K562 (cell line): ENCODE data around the gene HS3ST5. TPM values are rescaled to one million over a fixed set of nuclear protein-coding genes. Genes with fewer than 3 reads are reported as not detected.

Experiments
- ATAC-seq: fragments of 200-7000 bp; cut with Tn5 transposase; 3 replicates; pipeline ENCODE4 v1.9.1; 2020; ENCODE audit warnings: moderate library complexity
- BruUV-seq: library from RNA; stranded (reverse); fragments of 400-500 nt; replicated peaks from 2 replicates; lab custom pipeline; 2021; lab: Mats Ljungman, UMichigan
- CTCF ChIA-PET: fragments of 300-600 bp; formaldehyde crosslinking; extraction: SDS; loops from one replicate; lab custom pipeline; 2021; ENCODE audit warnings: low intra/inter-chr PET ratio; lab: Yijun Ruan, JAX
- POLR2A ChIA-PET: fragments of 300-600, 350-650 bp; sonication (Branson Sonifier 250); formaldehyde crosslinking; extraction: SDS; loops from one replicate; lab custom pipeline; 2021; ENCODE audit warnings: antibody characterized with exemption, inconsistent platforms; lab: Yijun Ruan, JAX
- DNase-seq, 4 experiments: peaks; one replicate each; pipeline versions ENCODE4 v3.0.0 to v3.0.0-alpha.2; 2011 to 2018; ENCODE audit warnings: low spot score in 3 of 4, mixed read lengths in 3 of 4; ENCODE audit errors: extremely low read depth in 1 of 4
- FAIRE-seq: peaks from 2 replicates; lab custom pipeline; 2011; peaks lifted over from hg19 to GRCh38; lab: Jason Lieb, UNC
- H2AFZ ChIP-seq: 2 replicates; pipeline ENCODE4 v1.6.0; 2011; ENCODE audit warnings: low read depth, low read length, control low read depth, inconsistent platforms
- H3K27ac ChIP-seq: fragments of 200-600 bp; 3 replicates; pipeline ENCODE4 v1.8.0; 2011; ENCODE audit warnings: low read depth, mild to moderate bottlenecking, control low read depth, inconsistent platforms, low read length, moderate library complexity, mixed read lengths; ENCODE audit errors: extremely low read depth
- H3K27me3 ChIP-seq, 2 experiments: fragments of 300-600 bp in 1 of 2; 2 replicates in 1 of 2; 3 replicates in 1 of 2; pipeline versions ENCODE4 v1.6.0 to v1.8.0; 2011; ENCODE audit warnings: inconsistent platforms in 2 of 2, low read length in 2 of 2, mild to moderate bottlenecking in 1 of 2, mixed read lengths in 1 of 2, moderate library complexity in 1 of 2; ENCODE audit not compliant: control insufficient read depth in 2 of 2, insufficient read depth in 2 of 2
- H3K36me3 ChIP-seq: fragments of 300-600 bp; 3 replicates; pipeline ENCODE4 v1.8.0; 2011; ENCODE audit warnings: mild to moderate bottlenecking, low read length, inconsistent platforms; ENCODE audit not compliant: control insufficient read depth, insufficient read depth
- H3K4me1 ChIP-seq, 2 experiments: fragments of 200-600 bp in 1 of 2; replicated peaks in 1 of 2; 2 replicates in 1 of 2; 3 replicates in 1 of 2; pipeline versions ENCODE4 v1.5.1 to v1.8.0; 2011; ENCODE audit warnings: inconsistent platforms in 2 of 2, low read length in 2 of 2, mild to moderate bottlenecking in 1 of 2, mixed read lengths in 1 of 2, moderate library complexity in 1 of 2; ENCODE audit not compliant: control insufficient read depth in 2 of 2, insufficient read depth in 2 of 2
- H3K4me2 ChIP-seq: 2 replicates; pipeline ENCODE4 v1.6.1; 2011; ENCODE audit warnings: low read length, control low read depth, inconsistent platforms, mixed read lengths; ENCODE audit not compliant: insufficient read depth
- H3K4me3 ChIP-seq: fragments of 200-600 bp; sonication (generic), shearing (Covaris generic); 2 replicates; pipeline ENCODE4 v1.5.1; 2016; ENCODE audit warnings: control low read depth, inconsistent platforms
- H3K79me2 ChIP-seq: fragments of 200-600 bp; 3 replicates; pipeline ENCODE4 v1.8.0; 2011; ENCODE audit warnings: low read length, inconsistent platforms; ENCODE audit not compliant: control insufficient read depth, insufficient read depth
- H3K9ac ChIP-seq, 2 experiments: 2 replicates each; pipeline versions ENCODE4 v1.6.0 to v1.6.1; 2011; ENCODE audit warnings: low read depth in 2 of 2, low read length in 2 of 2, control low read depth in 1 of 2, inconsistent platforms in 1 of 2, mild to moderate bottlenecking in 1 of 2, mixed read lengths in 1 of 2; ENCODE audit not compliant: insufficient read depth in 1 of 2
- H3K9me1 ChIP-seq: one replicate; pipeline ENCODE4 v1.6.0; 2011; ENCODE audit warnings: inconsistent platforms, mild to moderate bottlenecking, low read length, moderate library complexity; ENCODE audit not compliant: control insufficient read depth, insufficient read depth
- H3K9me3 ChIP-seq: replicated peaks from 2 replicates; pipeline ENCODE4 v1.5.1; 2011; ENCODE audit warnings: low read depth, low read length, inconsistent platforms; ENCODE audit not compliant: control insufficient read depth, insufficient read depth
- H4K20me1 ChIP-seq: replicated peaks from 2 replicates; pipeline ENCODE4 v1.6.1; 2011; ENCODE audit warnings: low read length, inconsistent platforms, mixed read lengths; ENCODE audit not compliant: control insufficient read depth, insufficient read depth
- BRD4 ChIP-seq: fragments of 200-600 bp; sonication (generic); IDR thresholded peaks from 2 replicates; pipeline ENCODE4 v1.6.1; 2017; ENCODE audit warnings: inconsistent platforms
- CAMTA2 ChIP-seq: fragments of 250-450 bp; sonication (Bioruptor Pico); conservative IDR thresholded peaks from 2 replicates; pipeline ENCODE4 v1.5.1; 2022
- KDM2B ChIP-seq: fragments of 250-450 bp; sonication (Bioruptor Pico); IDR thresholded peaks from 2 replicates; pipeline ENCODE4 v1.8.0; 2021; ENCODE audit warnings: mild to moderate bottlenecking, moderate library complexity
- MBD1 ChIP-seq: fragments of 250-450 bp; sonication (Bioruptor Pico); IDR thresholded peaks from 2 replicates; pipeline ENCODE4 v1.8.0; 2022; ENCODE audit warnings: inconsistent platforms
- MCM3 ChIP-seq: fragments of 450-650 bp; IDR thresholded peaks from 2 replicates; pipeline ENCODE4 v1.6.1; 2016
- MECOM ChIP-seq: fragments of 250-450 bp; sonication (Bioruptor Pico); IDR thresholded peaks from 2 replicates; pipeline ENCODE4 v1.8.0; 2022; ENCODE audit warnings: inconsistent platforms
- NELFE ChIP-seq: IDR thresholded peaks from 2 replicates; pipeline ENCODE4 v1.6.1; 2011; ENCODE audit warnings: mild to moderate bottlenecking; ENCODE audit not compliant: insufficient read depth, insufficient read length
- PREB ChIP-seq: sonication (generic); formaldehyde crosslinking; IDR thresholded peaks from 2 replicates; pipeline ENCODE4 v1.8.1; 2023; ENCODE audit warnings: mild to moderate bottlenecking, missing genetic modification reagents
- REST ChIP-seq, 2 experiments: fragments of 450-650 bp; formaldehyde crosslinking in 1 of 2; IDR thresholded peaks; 2 replicates each; pipeline versions ENCODE4 v1.4.0 to v1.6.1; 2014 to 2020; ENCODE audit warnings: mild to moderate bottlenecking in 2 of 2, borderline replicate concordance in 1 of 2, low read depth in 1 of 2
- SMARCA4 ChIP-seq: fragments of 450-650 bp; IDR thresholded peaks from 2 replicates; pipeline ENCODE4 v1.6.1; 2016
- STAG1 ChIP-seq: sonication (generic); formaldehyde crosslinking; IDR thresholded peaks from 2 replicates; pipeline ENCODE4 v1.5.0; 2020; ENCODE audit warnings: missing genetic modification reagents, borderline replicate concordance
- TRIM24 ChIP-seq, 2 experiments: fragments of 450-650 bp; IDR thresholded peaks; 2 replicates each; pipeline ENCODE4 v1.6.1; 2016
- ZNF134 ChIP-seq: fragments of 250-450 bp; sonication (Bioruptor Pico); conservative IDR thresholded peaks from 2 replicates; pipeline ENCODE4 v1.4.0; 2020
- ZNF408 ChIP-seq: fragments of 250-450 bp; sonication (Bioruptor Pico); IDR thresholded peaks from 2 replicates; pipeline ENCODE4 v1.4.0; 2020; ENCODE audit warnings: low read depth, mild to moderate bottlenecking, moderate library complexity
- WGBS: fragments of 100-300 bp; shearing (Covaris generic); methylation state at CpG from one replicate; pipeline ENCODE4 v1.1.6; 2016; ENCODE audit warnings: low coverage, mixed read lengths; ENCODE audit not compliant: insufficient coverage; ENCODE audit errors: missing lambda C conversion rate; 5-methylcytosine and 5-hydroxymethylcytosine counted together
- in situ Hi-C: fragments of 300-500 bp; cut with MboI; formaldehyde crosslinking; loops from 4 replicates; pipeline ENCODE4 v1.15.0; 2018; ENCODE audit warnings: inconsistent platforms, mixed read lengths
- intact Hi-C: fragments of 100-400 bp; cut with micrococcal nuclease; formaldehyde crosslinking; loops from 2 replicates; pipeline ENCODE4 v1.14.2; 2022
- polyA plus RNA-seq, 8 experiments: library from polyadenylated mRNA; depleted of rRNA in 4 of 8; stranded (reverse) in 5 of 8; unstranded in 3 of 8; fragments of >200 nt; fragmentation: Nextera tagmentation in 2 of 8; fragmentation: Illumina TruSeq in 1 of 8; extraction: Ambion mirVana in 2 of 8; extraction: Trizol in 1 of 8; gene quantifications; 2 replicates each; pipeline versions ENCODE4 v1.2.1 to v1.2.3, GENCODE V29; 2011 to 2014; ENCODE audit warnings: inconsistent platforms in 1 of 8, missing spikeins in 1 of 8
- total RNA-seq, 7 experiments: library from RNA; depleted of rRNA in 6 of 7; stranded (reverse); fragments of >200 nt in 6 of 7; fragmentation: Illumina TruSeq in 2 of 7; extraction: Trizol in 2 of 7; gene quantifications; 2 replicates each; pipeline versions ENCODE4 v1.2.1 to v1.2.3, GENCODE V29; 2011 to 2021; ENCODE audit warnings: low replicate concordance in 1 of 7

The HS3ST5 gene
- total and polyA plus RNA-seq, 9 of the 15 experiments (the other 6 are each of a cell fraction or from before 2014, with no cell fraction given) = not detected

GRCh38 chr6:114181664-114182063 is 161.2 kb downstream of the HS3ST5 start:
- no peak overlapping the region for H3K4me3 ChIP-seq
- 0% methylated on average over 3 of the region's 3 CpGs for WGBS
- intact Hi-C loops = no loop called here
- no peak overlapping the region for H2AFZ ChIP-seq
- H3K79me2 ChIP-seq = no peaks in the 10 kb centered on the region
- no peaks in the 10 kb centered on the region for H3K9me1 ChIP-seq
- ChIA-PET CTCF (no interaction called here), POLR2A (no interaction called here)
- no peaks in the 10 kb centered on the region for H3K4me1 ChIP-seq
- DNase-seq (no peak), ATAC-seq (no peak), FAIRE-seq (no peak)
- in situ Hi-C loops = no loop called here
- no peaks in the 10 kb centered on the region for H3K36me3 ChIP-seq
- no peaks in the 10 kb centered on the region for H4K20me1 ChIP-seq
- H3K9me3 ChIP-seq = no peaks in the 10 kb centered on the region
- no TSS peak for BruUV-seq
- H3K27ac ChIP-seq = no peak overlapping the region
- H3K4me2 ChIP-seq = no peak overlapping the region
- no peaks in the 10 kb centered on the region for H3K27me3 ChIP-seq
- H3K9ac ChIP-seq = no peak overlapping the region
- no peak for TF ChIP-seq MCM3
- TF ChIP-seq PREB (CRISPR knock-in tag) = no peak
- TF ChIP-seq REST (IDR thresholded peaks at IDR 0.05; ENCODE audit: borderline replicate concordance) = no peak
- no peak for TF ChIP-seq REST (CRISPR knock-in tag; IDR thresholded peaks at IDR 0.05; ENCODE audit: low read depth)
- no peak for TF ChIP-seq ZNF408 (CRISPR knock-in tag)
- TF ChIP-seq CAMTA2 (CRISPR knock-in tag) = no peak
- no peak for TF ChIP-seq BRD4
- no peak for TF ChIP-seq KDM2B
- no peak for TF ChIP-seq SMARCA4
- TF ChIP-seq ZNF134 = no peak
- TF ChIP-seq MECOM (CRISPR knock-in tag) = no peak
- TF ChIP-seq STAG1 = no peak
- TF ChIP-seq MBD1 = no peak
- TF ChIP-seq TRIM24 (IDR thresholded peaks at IDR 0.05) = no peak
- TF ChIP-seq NELFE = no peak
